ENCODE results near the gene LILRA5. TPM values are rescaled to one million over a fixed set of nuclear protein-coding genes. Genes with fewer than 3 reads are reported as not detected.

Gene LILRA5

Small RNAs within 50 kb of the gene (microRNA-seq; reads per million reads assigned to microRNA genes)
- gene MIR4752 = not detected
